ENCODE measurements around the gene ENTREP1. TPM values are rescaled to one million over a fixed set of nuclear protein-coding genes. Genes with fewer than 3 reads are reported as not detected.

The ENTREP1 gene
- total and polyA plus RNA-seq, 2 donors (not counting 1 experiment from before 2014, with no cell fraction given), result not detected

DNA sequence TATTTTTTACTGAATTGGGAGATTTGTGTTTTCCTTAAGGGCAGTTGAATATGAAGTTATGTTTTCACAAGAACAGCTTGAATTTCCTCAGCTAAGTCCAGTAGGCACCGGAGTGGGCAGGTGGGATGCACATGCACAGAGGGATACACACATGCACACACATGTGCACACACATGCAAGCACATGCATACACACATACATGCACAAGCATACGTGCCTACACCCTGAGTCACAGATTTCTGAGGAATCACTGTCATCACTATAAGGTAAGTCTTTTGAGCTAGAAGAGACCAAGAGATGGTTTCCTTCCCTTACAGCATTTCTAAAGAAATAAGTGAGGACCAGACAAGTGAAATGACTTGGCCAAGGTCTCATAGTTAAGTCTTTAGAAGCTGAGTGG lies 8.7 kb downstream of the ENTREP1 start:
- no CpG with 5 or more reads among the region's 2 CpGs for WGBS (ENCODE audit: insufficient coverage)

DNA sequence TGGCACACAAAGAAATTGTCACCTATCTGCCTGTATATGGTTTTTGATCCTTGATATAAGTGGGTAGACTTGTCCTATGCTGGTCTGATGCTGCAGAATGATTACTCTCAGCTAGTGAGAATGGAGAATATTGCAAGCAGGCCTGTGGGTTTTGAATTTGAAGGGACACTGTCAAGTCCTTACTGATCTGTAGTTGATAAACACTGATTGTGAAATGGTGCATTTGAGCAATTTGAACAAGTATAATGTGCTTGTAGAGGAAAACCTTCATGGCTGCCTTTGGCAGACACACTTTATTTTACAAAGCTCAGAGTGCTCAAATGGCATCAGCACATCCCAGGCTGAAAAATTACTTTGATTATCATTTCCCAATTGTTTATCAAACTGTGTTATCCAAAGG lies 9.3 kb downstream of the ENTREP1 start:
- H3K79me2 ChIP-seq (ENCODE audit: control insufficient read depth, insufficient read depth, low read length), result no peaks in the 10 kb centered on the region
- H3K9ac ChIP-seq (ENCODE audit: low read length), result no peak overlapping the region
- no peak overlapping the region for H3K27ac ChIP-seq (ENCODE audit: low read length in 2 of 2)
- DNase-seq (no peak), ATAC-seq (ENCODE audit: low read depth) (no peak)
- H4K20me1 ChIP-seq (ENCODE audit: control insufficient read depth, insufficient read depth, low read length, poor library complexity, severe bottlenecking), result no peaks in the 10 kb centered on the region
- Mint-ChIP-seq H3K27ac (no peak overlapping the region), H3K9me3 (ENCODE audit: insufficient read depth) (no peaks in the 10 kb centered on the region), H3K27me3 (peaks cover 8% of the 10 kb centered on the region), H3K4me3 (no peak overlapping the region), H3K4me1 (no peaks in the 10 kb centered on the region)
- H3K36me3 ChIP-seq (replicated peaks in 1 of 2; ENCODE audit: control extremely low read depth in 1 of 2, control insufficient read depth in 1 of 2, extremely low read depth in 1 of 2, insufficient read depth in 2 of 2, low read length in 1 of 2), result no peaks in the 10 kb centered on the region
- CTCF ChIA-PET, result no interaction called here
- no peaks in the 10 kb centered on the region for H3K9me3 ChIP-seq (ENCODE audit: control extremely low read depth in 1 of 3, control insufficient read depth in 2 of 3, insufficient read depth in 1 of 3, low read length in 2 of 3)
- TF ChIP-seq, protein P1, sequence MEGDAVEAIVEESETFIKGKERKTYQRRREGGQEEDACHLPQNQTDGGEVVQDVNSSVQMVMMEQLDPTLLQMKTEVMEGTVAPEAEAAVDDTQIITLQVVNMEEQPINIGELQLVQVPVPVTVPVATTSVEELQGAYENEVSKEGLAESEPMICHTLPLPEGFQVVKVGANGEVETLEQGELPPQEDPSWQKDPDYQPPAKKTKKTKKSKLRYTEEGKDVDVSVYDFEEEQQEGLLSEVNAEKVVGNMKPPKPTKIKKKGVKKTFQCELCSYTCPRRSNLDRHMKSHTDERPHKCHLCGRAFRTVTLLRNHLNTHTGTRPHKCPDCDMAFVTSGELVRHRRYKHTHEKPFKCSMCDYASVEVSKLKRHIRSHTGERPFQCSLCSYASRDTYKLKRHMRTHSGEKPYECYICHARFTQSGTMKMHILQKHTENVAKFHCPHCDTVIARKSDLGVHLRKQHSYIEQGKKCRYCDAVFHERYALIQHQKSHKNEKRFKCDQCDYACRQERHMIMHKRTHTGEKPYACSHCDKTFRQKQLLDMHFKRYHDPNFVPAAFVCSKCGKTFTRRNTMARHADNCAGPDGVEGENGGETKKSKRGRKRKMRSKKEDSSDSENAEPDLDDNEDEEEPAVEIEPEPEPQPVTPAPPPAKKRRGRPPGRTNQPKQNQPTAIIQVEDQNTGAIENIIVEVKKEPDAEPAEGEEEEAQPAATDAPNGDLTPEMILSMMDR (IDR thresholded peaks at IDR 0.05), result no peak
- TF ChIP-seq EZH2 (IDR thresholded peaks at IDR 0.05; ENCODE audit: borderline replicate concordance, insufficient read depth, low read depth, low read length, poor library complexity, severe bottlenecking), result no peak
- POLR2A ChIA-PET, result no interaction called here
- H3K4me3 ChIP-seq (ENCODE audit: control extremely low read depth in 1 of 5, extremely low read depth in 1 of 5, insufficient read depth in 1 of 5, low read depth in 2 of 5, low read length in 4 of 5), result no peak overlapping the region
- H3K4me2 ChIP-seq (replicated peaks; ENCODE audit: low read depth, low read length, poor library complexity, severe bottlenecking), result no peak overlapping the region
- no peaks in the 10 kb centered on the region for H3K4me1 ChIP-seq (ENCODE audit: control insufficient read depth in 2 of 2, insufficient read depth in 2 of 2, low read length in 2 of 2)
- no peaks in the 10 kb centered on the region for H3K27me3 ChIP-seq (replicated peaks in 1 of 4; ENCODE audit: control extremely low read depth in 1 of 4, control insufficient read depth in 3 of 4, insufficient read depth in 4 of 4, low read length in 3 of 4)
- no peak overlapping the region for H2AFZ ChIP-seq (ENCODE audit: insufficient read depth, low read depth, low read length, poor library complexity, severe bottlenecking)
- intact Hi-C loops (cut with micrococcal nuclease), result no loop called here

More for the DNA sequence above, 8.7 kb downstream of the ENTREP1 start:
- H3K4me1 ChIP-seq (ENCODE audit: control insufficient read depth in 2 of 2, insufficient read depth in 2 of 2, low read length in 2 of 2), result no peaks in the 10 kb centered on the region
- POLR2A ChIA-PET, result no interaction called here
- peaks cover 0 to 2% (median 0%) of the 10 kb centered on the region in 4 experiments for H3K27me3 ChIP-seq (replicated peaks in 1 of 4; ENCODE audit: control extremely low read depth in 1 of 4, control insufficient read depth in 3 of 4, insufficient read depth in 4 of 4, low read length in 3 of 4)
- no peak overlapping the region for H2AFZ ChIP-seq (ENCODE audit: insufficient read depth, low read depth, low read length, poor library complexity, severe bottlenecking)
- CTCF ChIA-PET, result no interaction called here
- H3K9me3 ChIP-seq (ENCODE audit: control extremely low read depth in 1 of 3, control insufficient read depth in 2 of 3, insufficient read depth in 1 of 3, low read length in 2 of 3), result no peaks in the 10 kb centered on the region
- TF ChIP-seq EZH2 (IDR thresholded peaks at IDR 0.05; ENCODE audit: borderline replicate concordance, insufficient read depth, low read depth, low read length, poor library complexity, severe bottlenecking), result no peak
- TF ChIP-seq, protein P1 (IDR thresholded peaks at IDR 0.05), result no peak
- no peak for DNase-seq
- Mint-ChIP-seq H3K27me3 (peaks cover 12% of the 10 kb centered on the region), H3K27ac (no peak overlapping the region), H3K9me3 (ENCODE audit: insufficient read depth) (no peaks in the 10 kb centered on the region), H3K4me3 (no peak overlapping the region), H3K4me1 (no peaks in the 10 kb centered on the region)
- no peaks in the 10 kb centered on the region for H3K79me2 ChIP-seq (ENCODE audit: control insufficient read depth, insufficient read depth, low read length)
- H4K20me1 ChIP-seq (ENCODE audit: control insufficient read depth, insufficient read depth, low read length, poor library complexity, severe bottlenecking), result no peaks in the 10 kb centered on the region
- no peak overlapping the region for H3K4me2 ChIP-seq (replicated peaks; ENCODE audit: low read depth, low read length, poor library complexity, severe bottlenecking)
- no peak overlapping the region for H3K9ac ChIP-seq (ENCODE audit: low read length)
- H3K36me3 ChIP-seq (replicated peaks in 1 of 2; ENCODE audit: control extremely low read depth in 1 of 2, control insufficient read depth in 1 of 2, extremely low read depth in 1 of 2, insufficient read depth in 2 of 2, low read length in 1 of 2), result no peaks in the 10 kb centered on the region
- intact Hi-C loops (cut with micrococcal nuclease), result no loop called here
- H3K4me3 ChIP-seq (ENCODE audit: control extremely low read depth in 1 of 5, extremely low read depth in 1 of 5, insufficient read depth in 1 of 5, low read depth in 2 of 5, low read length in 4 of 5), result no peak overlapping the region
- no peak for ATAC-seq (ENCODE audit: low read depth)
- no peak overlapping the region for H3K27ac ChIP-seq (ENCODE audit: low read length in 2 of 2)
